Measurements from ENCODE around the gene MYOC.
"Not testable (repeated sequence)": the region's sequence is repeated elsewhere in the genome, so short reads cannot be mapped to it uniquely, and the experiment has no call there.

Gene MYOC

DNA sequence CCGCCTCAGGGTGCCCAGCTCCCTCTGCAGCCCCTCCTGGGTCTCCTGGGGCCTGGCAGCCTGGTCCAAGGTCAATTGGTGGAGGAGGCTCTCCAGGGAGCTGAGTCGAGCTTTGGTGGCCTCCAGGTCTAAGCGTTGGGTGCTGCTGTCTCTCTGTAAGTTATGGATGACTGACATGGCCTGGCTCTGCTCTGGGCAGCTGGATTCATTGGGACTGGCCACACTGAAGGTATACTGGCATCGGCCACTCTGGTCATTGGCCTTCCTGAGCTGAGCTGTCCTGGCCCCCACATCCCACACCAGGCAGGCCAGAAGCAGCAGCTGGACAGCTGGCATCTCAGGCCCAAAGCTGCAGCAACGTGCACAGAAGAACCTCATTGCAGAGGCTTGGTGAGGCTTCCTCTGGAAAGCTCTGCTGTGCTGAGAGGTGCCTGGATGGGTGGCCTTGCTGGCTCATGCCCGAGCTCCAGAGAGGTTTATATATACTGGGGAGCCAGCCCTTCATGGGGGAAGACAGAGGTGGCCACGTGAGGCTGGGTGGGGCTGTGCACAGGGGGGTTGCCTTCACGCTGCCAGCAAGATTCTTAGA, at the start of gene MYOC:
Gene MYOC, minus strand, starts transcription at position 455 of the 589 bp plus-strand sequence. Its CDS starts 77 bp downstream, at position 378.
- no peak for DNase-seq (ENCODE audit: extremely low spot score)
- ChIA-PET CTCF (no interaction called here), POLR2A (no interaction called here)
- TF ChIP-seq CTBP1 (IDR thresholded peaks at IDR 0.05; ENCODE audit: borderline replicate concordance) = no peak
- TF ChIP-seq BHLHE40 (IDR thresholded peaks at IDR 0.05; ENCODE audit: borderline replicate concordance) = no peak
- no peak for TF ChIP-seq LEF1 (IDR thresholded peaks at IDR 0.05; ENCODE audit: borderline replicate concordance)
- TF ChIP-seq L3MBTL2 (conservative IDR thresholded peaks at IDR 0.05) = no peak
- TF ChIP-seq PKNOX1 (IDR thresholded peaks at IDR 0.05) = no peak
- no peak for TF ChIP-seq SUZ12 (IDR thresholded peaks at IDR 0.05)
- no peak for TF ChIP-seq ARNT (IDR thresholded peaks at IDR 0.05)
- TF ChIP-seq FOXA1 (IDR thresholded peaks at IDR 0.05) = no peak
- no peak for TF ChIP-seq FOXK2 (IDR thresholded peaks at IDR 0.05)
- TF ChIP-seq HDGF (IDR thresholded peaks at IDR 0.05; ENCODE audit: borderline replicate concordance) = no peak

- POLR2A ChIA-PET = no interaction called here
- TF ChIP-seq HDGF (IDR thresholded peaks at IDR 0.05; ENCODE audit: borderline replicate concordance) (no peak), FOXK2 (IDR thresholded peaks at IDR 0.05) (no peak), BHLHE40 (IDR thresholded peaks at IDR 0.05; ENCODE audit: borderline replicate concordance) (no peak), FOXA1 (IDR thresholded peaks at IDR 0.05) (no peak), NFRKB (IDR thresholded peaks at IDR 0.05) (no peak)
- CTCF ChIA-PET = no interaction called here
- no peak for DNase-seq (ENCODE audit: extremely low spot score)
Measured at GRCh38 chr1:171699531-171699930, 47.0 kb upstream of the MYOC start.

DNA sequence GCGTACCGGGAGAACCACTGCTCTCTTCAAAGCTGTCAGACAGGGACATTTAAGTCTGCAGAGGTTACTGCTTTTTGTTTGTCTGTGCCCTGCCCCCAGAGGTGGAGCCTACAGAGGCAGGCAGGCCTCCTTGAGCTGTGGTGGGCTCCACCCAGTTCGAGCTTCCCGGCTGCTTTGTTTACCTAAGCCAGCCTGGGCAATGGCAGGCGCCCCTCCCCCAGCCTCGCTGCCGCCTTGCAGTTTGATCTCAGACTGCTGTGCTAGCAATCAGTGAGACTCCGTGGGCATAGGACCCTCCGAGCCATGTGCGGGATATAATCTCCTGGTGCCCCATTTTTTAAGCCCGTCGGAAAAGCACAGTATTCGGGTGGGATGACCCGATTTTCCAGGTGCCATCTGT, 43.3 kb upstream of the MYOC start:
- CTCF ChIA-PET; DNase-seq (ENCODE audit: extremely low spot score); POLR2A ChIA-PET: not testable (repeated sequence)

DNA sequence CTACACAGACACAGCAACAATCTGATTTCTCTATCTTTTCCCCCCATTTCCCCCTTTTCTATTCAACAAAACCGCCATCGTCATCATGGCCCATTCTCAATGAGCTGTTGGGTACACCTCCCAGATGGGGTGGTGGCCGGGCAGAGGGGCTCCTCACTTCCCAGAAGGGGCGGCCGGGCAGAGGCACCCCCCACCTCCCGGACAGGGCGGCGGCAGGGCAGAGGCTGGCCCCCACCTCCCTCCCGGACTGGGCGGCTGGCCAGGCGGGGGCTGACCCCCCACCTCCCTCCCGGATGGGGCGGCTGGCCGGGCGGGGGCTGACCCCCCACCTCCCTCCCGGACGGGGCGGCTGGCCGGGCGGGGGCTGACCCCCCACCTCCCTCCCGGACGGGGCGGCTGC, 41.1 kb upstream of the MYOC start:
- CTCF ChIA-PET; POLR2A ChIA-PET; DNase-seq (ENCODE audit: extremely low spot score): not testable (repeated sequence)

DNA sequence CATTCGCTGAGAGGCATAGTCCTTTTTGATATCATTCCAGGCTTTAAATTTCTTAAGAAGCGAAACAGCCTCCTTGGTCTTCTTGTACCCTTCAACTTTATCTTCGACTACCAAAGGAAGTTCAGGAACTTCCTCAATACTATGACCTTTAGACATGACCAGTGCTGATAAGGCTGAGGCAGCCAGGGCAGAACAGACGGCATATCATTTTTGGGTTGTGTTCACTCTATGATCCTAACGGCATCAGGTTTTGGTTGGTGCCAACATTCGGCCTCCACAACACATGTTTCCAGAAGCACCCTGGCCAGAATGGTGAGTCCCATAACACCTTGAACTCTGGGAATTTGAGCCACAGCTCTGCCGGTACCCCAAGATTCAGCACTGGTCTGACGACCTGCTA, 31.4 kb upstream of the MYOC start:
- no peak for DNase-seq (ENCODE audit: extremely low spot score)
- ChIA-PET CTCF (no interaction called here), POLR2A (no interaction called here)
- no peak for TF ChIP-seq FOXK2 (IDR thresholded peaks at IDR 0.05)
- no peak for TF ChIP-seq PKNOX1 (IDR thresholded peaks at IDR 0.05)
- TF ChIP-seq L3MBTL2 (conservative IDR thresholded peaks at IDR 0.05) = no peak
- TF ChIP-seq HDGF (IDR thresholded peaks at IDR 0.05; ENCODE audit: borderline replicate concordance) = no peak
- no peak for TF ChIP-seq FOXM1 (IDR thresholded peaks at IDR 0.05; ENCODE audit: borderline replicate concordance)
- no peak for TF ChIP-seq ZNF384 (IDR thresholded peaks at IDR 0.05)
- no peak for TF ChIP-seq LEF1 (IDR thresholded peaks at IDR 0.05; ENCODE audit: borderline replicate concordance)
- TF ChIP-seq BHLHE40 (IDR thresholded peaks at IDR 0.05; ENCODE audit: borderline replicate concordance) = no peak
- no peak for TF ChIP-seq ELF4 (IDR thresholded peaks at IDR 0.05)
- no peak for TF ChIP-seq NFRKB (IDR thresholded peaks at IDR 0.05)
- no peak for TF ChIP-seq SP1 (IDR thresholded peaks at IDR 0.05)
- no peak for TF ChIP-seq CTBP1 (IDR thresholded peaks at IDR 0.05; ENCODE audit: borderline replicate concordance)
- no peak for TF ChIP-seq SUZ12 (IDR thresholded peaks at IDR 0.05)
- no peak for TF ChIP-seq FOXA1 (IDR thresholded peaks at IDR 0.05)
- TF ChIP-seq ARNT (IDR thresholded peaks at IDR 0.05) = no peak
- TF ChIP-seq TARDBP (IDR thresholded peaks at IDR 0.05) = no peak

DNA sequence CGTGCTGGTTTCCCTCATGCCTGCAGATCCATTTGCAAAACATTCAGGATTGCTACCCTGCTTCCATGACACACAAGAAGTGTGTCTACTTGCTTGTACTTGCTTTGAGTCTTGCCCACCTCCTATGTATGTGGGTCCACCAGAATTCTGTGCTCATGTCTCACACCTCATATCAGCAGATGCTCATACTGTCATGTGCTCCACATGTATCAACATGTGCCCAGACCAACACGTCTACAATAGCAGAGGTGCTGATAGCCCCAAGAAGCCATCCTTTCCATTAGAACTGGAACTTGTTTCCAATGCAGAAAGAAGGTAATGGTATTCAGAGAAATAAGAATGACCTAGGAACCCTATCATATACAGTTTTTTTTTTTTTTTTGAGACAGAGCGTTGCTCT, 27.9 kb upstream of the MYOC start:
- TF ChIP-seq LEF1 (IDR thresholded peaks at IDR 0.05; ENCODE audit: borderline replicate concordance) (no peak), FOXM1 (IDR thresholded peaks at IDR 0.05; ENCODE audit: borderline replicate concordance) (no peak), PKNOX1 (IDR thresholded peaks at IDR 0.05) (no peak), HDGF (IDR thresholded peaks at IDR 0.05; ENCODE audit: borderline replicate concordance) (no peak)
- ChIA-PET CTCF (no interaction called here), POLR2A (no interaction called here)
- no peak for DNase-seq (ENCODE audit: extremely low spot score)

DNA sequence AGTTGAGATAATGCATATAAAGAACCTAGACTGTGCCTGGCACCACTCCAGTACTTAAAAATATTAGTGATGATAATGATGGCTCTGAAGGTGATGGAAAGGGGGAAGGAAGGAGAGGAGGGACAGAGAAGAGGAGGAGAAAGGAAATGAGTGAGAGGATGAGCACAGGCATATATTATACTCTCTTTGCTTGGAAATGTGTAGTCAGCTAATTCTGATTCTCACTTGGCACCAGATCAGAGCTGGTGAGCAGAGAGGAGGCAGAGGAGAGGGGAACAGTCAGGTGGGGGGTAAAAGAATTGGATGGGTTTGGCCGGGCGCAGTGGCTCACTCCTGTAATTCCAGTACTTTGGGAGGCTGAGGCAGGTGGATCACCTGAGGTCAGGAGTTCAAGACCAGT, 24.3 kb upstream of the MYOC start:
- ChIA-PET CTCF (interaction anchor here (0.7 kb wide), 1 partner anchor 50 kb away, joined by 4 read pairs; no protein-coding TSS in a partner anchor), POLR2A (no interaction called here)
- TF ChIP-seq NFRKB (IDR thresholded peaks at IDR 0.05) (no peak), FOXK2 (IDR thresholded peaks at IDR 0.05) (no peak), ARNT (IDR thresholded peaks at IDR 0.05) (no peak)
- DNase-seq (ENCODE audit: extremely low spot score) = no peak
